K562 (cell line): Measurements from ENCODE around the gene CT45A5. TPM values are rescaled to one million over a fixed set of nuclear protein-coding genes. Genes with fewer than 3 reads are reported as not detected.

Experiments used
- BMI1 ChIP-seq: fragments of 150-350 bp; IDR thresholded peaks from 2 replicates; pipeline ENCODE4 v1.6.1; 2014; ENCODE audit warnings: low read length
- KDM1A ChIP-seq, 2 experiments: fragments of 450-650 bp; IDR thresholded peaks; 2 replicates each; pipeline ENCODE4 v1.6.1; 2016; ENCODE audit warnings: mild to moderate bottlenecking in 2 of 2
- RBM22 ChIP-seq: fragments of 200-400 bp; formaldehyde crosslinking; IDR thresholded peaks from 2 replicates; pipeline ENCODE4 v1.6.1; 2018; ENCODE audit warnings: low read length, low read depth; ENCODE audit not compliant: poor library complexity, severe bottlenecking
- RCOR1 ChIP-seq, 2 experiments: IDR thresholded peaks; 2 replicates each; pipeline ENCODE4 v1.6.1; 2012; ENCODE audit warnings: low read depth in 2 of 2, low read length in 2 of 2, borderline replicate concordance in 1 of 2, improper control_type of control experiment in 1 of 2
- SNIP1 ChIP-seq: fragments of 450-650 bp; IDR thresholded peaks from 2 replicates; pipeline ENCODE4 v1.7.1; 2017; ENCODE audit warnings: low read depth, mild to moderate bottlenecking
- TAF9B ChIP-seq: fragments of 450-650 bp; IDR thresholded peaks from 2 replicates; pipeline ENCODE4 v1.6.1; 2018; ENCODE audit warnings: mild to moderate bottlenecking; ENCODE audit not compliant: partially characterized antibody
- TBP ChIP-seq: optimal IDR thresholded peaks from 2 replicates; pipeline ENCODE3; 2011; ENCODE audit warnings: low read depth, low read length, improper control_type of control experiment
- YY1 ChIP-seq, 3 experiments: IDR thresholded peaks; 2 replicates each; pipeline ENCODE4 v1.6.1; 2011; ENCODE audit warnings: low read length in 2 of 3, mild to moderate bottlenecking in 2 of 3, moderate library complexity in 2 of 3, borderline replicate concordance in 1 of 3, control low read depth in 1 of 3, low read depth in 1 of 3; ENCODE audit not compliant: insufficient read depth in 3 of 3, insufficient replicate concordance in 2 of 3, control insufficient read depth in 1 of 3, insufficient read length in 1 of 3; ENCODE audit errors: extremely low read depth in 1 of 3
- ZKSCAN1 ChIP-seq: fragments of 150-350 bp; IDR thresholded peaks from 2 replicates; pipeline ENCODE4 v1.6.1; 2016; ENCODE audit warnings: low read depth, low read length
- ZNF551 ChIP-seq: fragments of 250-450 bp; sonication (Bioruptor Pico); IDR thresholded peaks from 2 replicates; pipeline ENCODE4 v1.5.0; 2021; ENCODE audit warnings: mild to moderate bottlenecking, moderate library complexity
- ZNF77 ChIP-seq: fragments of 250-450 bp; sonication (Bioruptor Pico); IDR thresholded peaks from 2 replicates; pipeline ENCODE4 v1.5.0; 2020
- polyA plus RNA-seq, 8 experiments: library from polyadenylated mRNA; depleted of rRNA in 4 of 8; stranded (reverse) in 5 of 8; unstranded in 3 of 8; fragments of >200 nt; fragmentation: Nextera tagmentation in 2 of 8; fragmentation: Illumina TruSeq in 1 of 8; extraction: Ambion mirVana in 2 of 8; extraction: Trizol in 1 of 8; gene quantifications; 2 replicates each; pipeline versions ENCODE4 v1.2.1 to v1.2.3, GENCODE V29; 2011 to 2014; ENCODE audit warnings: inconsistent platforms in 1 of 8, missing spikeins in 1 of 8
- total RNA-seq, 7 experiments: library from RNA; depleted of rRNA in 6 of 7; stranded (reverse); fragments of >200 nt in 6 of 7; fragmentation: Illumina TruSeq in 2 of 7; extraction: Trizol in 2 of 7; gene quantifications; 2 replicates each; pipeline versions ENCODE4 v1.2.1 to v1.2.3, GENCODE V29; 2011 to 2021; ENCODE audit warnings: low replicate concordance in 1 of 7
- TF ChIP-seq, protein P1 (sequence below): fragments of 450-650 bp; IDR thresholded peaks from 2 replicates; pipeline ENCODE4 v1.7.1; 2018; ENCODE audit warnings: mild to moderate bottlenecking, low read depth; ENCODE audit not compliant: partially characterized antibody
- TF ChIP-seq, protein P2 (sequence below): sonication (generic); formaldehyde crosslinking; IDR thresholded peaks from 2 replicates; pipeline ENCODE4 v1.8.0; 2022; ENCODE audit warnings: missing genetic modification reagents, mild to moderate bottlenecking, moderate library complexity, borderline replicate concordance
- TF ChIP-seq, protein P3 (sequence below), 2 experiments: fragments of 450-650 bp; formaldehyde crosslinking in 1 of 2; IDR thresholded peaks; 2 replicates each; pipeline versions ENCODE4 v1.4.0 to v1.6.1; 2014 to 2020; ENCODE audit warnings: mild to moderate bottlenecking in 2 of 2, borderline replicate concordance in 1 of 2, low read depth in 1 of 2

CT45A5 gene
- total and polyA plus RNA-seq, 9 of the 15 experiments (the other 6 are each of a cell fraction or from before 2014, with no cell fraction given), result 3.9 to 9.4 (median 5.2) TPM

DNA sequence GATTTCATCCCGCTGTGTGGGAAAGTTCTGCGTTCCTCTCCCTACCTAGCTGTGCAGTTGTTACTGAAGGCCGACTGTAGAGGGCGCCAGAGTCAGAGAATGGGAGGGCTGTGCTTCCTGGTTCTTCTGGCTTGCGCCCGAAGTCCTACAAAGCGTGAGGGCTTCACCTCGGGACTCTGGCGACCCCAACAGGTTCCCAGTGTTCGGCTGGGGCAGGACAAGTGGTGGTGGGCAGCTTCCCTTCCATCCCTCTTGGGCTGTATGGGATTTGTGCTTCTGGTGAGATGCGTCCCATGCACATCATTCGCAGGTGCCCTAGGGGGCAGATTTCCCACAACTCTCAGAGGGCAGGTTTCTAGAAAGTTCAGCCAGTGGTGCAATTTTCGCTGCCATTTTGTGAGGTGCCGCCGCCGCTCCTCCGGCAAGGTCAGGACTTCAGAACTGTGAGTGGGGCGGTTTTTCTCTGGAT, 44.6 kb downstream of the CT45A5 start (continued):
- TF ChIP-seq YY1 (IDR thresholded peaks at IDR 0.05; ENCODE audit: borderline replicate concordance in 1 of 3, control insufficient read depth in 1 of 3, extremely low read depth in 1 of 3, insufficient read depth in 3 of 3, insufficient read length in 1 of 3, insufficient replicate concordance in 2 of 3, low read depth in 1 of 3, low read length in 2 of 3) (peak in 2 of 3 experiments; percentile 46 to 83), ZNF551 (CRISPR knock-in tag) (no peak), RCOR1 (IDR thresholded peaks at IDR 0.05; ENCODE audit: borderline replicate concordance in 1 of 2, low read depth in 2 of 2, low read length in 2 of 2) (0 out of 4 replicates have a peak, but pooled peaks of 1 of the 2 experiments have one; percentile 38), SNIP1 (no peak), RBM22 (no peak), ZKSCAN1 (no peak), TBP (no peak), KDM1A (IDR thresholded peaks at IDR 0.05) (0 out of 4 replicates have a peak, but pooled peaks of 1 of the 2 experiments have one; percentile 26), TAF9B (no peak), BMI1 (no peak), ZNF77 (CRISPR knock-in tag) (no peak)
- TF ChIP-seq, protein P1, sequence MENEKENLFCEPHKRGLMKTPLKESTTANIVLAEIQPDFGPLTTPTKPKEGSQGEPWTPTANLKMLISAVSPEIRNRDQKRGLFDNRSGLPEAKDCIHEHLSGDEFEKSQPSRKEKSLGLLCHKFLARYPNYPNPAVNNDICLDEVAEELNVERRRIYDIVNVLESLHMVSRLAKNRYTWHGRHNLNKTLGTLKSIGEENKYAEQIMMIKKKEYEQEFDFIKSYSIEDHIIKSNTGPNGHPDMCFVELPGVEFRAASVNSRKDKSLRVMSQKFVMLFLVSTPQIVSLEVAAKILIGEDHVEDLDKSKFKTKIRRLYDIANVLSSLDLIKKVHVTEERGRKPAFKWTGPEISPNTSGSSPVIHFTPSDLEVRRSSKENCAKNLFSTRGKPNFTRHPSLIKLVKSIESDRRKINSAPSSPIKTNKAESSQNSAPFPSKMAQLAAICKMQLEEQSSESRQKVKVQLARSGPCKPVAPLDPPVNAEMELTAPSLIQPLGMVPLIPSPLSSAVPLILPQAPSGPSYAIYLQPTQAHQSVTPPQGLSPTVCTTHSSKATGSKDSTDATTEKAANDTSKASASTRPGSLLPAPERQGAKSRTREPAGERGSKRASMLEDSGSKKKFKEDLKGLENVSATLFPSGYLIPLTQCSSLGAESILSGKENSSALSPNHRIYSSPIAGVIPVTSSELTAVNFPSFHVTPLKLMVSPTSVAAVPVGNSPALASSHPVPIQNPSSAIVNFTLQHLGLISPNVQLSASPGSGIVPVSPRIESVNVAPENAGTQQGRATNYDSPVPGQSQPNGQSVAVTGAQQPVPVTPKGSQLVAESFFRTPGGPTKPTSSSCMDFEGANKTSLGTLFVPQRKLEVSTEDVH, result no peak
- TF ChIP-seq, protein P2, sequence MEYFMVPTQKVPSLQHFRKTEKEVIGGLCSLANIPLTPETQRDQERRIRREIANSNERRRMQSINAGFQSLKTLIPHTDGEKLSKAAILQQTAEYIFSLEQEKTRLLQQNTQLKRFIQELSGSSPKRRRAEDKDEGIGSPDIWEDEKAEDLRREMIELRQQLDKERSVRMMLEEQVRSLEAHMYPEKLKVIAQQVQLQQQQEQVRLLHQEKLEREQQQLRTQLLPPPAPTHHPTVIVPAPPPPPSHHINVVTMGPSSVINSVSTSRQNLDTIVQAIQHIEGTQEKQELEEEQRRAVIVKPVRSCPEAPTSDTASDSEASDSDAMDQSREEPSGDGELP, result peak; percentile 29; the same call in 1 of the 2 replicates
- TF ChIP-seq, protein P3, sequence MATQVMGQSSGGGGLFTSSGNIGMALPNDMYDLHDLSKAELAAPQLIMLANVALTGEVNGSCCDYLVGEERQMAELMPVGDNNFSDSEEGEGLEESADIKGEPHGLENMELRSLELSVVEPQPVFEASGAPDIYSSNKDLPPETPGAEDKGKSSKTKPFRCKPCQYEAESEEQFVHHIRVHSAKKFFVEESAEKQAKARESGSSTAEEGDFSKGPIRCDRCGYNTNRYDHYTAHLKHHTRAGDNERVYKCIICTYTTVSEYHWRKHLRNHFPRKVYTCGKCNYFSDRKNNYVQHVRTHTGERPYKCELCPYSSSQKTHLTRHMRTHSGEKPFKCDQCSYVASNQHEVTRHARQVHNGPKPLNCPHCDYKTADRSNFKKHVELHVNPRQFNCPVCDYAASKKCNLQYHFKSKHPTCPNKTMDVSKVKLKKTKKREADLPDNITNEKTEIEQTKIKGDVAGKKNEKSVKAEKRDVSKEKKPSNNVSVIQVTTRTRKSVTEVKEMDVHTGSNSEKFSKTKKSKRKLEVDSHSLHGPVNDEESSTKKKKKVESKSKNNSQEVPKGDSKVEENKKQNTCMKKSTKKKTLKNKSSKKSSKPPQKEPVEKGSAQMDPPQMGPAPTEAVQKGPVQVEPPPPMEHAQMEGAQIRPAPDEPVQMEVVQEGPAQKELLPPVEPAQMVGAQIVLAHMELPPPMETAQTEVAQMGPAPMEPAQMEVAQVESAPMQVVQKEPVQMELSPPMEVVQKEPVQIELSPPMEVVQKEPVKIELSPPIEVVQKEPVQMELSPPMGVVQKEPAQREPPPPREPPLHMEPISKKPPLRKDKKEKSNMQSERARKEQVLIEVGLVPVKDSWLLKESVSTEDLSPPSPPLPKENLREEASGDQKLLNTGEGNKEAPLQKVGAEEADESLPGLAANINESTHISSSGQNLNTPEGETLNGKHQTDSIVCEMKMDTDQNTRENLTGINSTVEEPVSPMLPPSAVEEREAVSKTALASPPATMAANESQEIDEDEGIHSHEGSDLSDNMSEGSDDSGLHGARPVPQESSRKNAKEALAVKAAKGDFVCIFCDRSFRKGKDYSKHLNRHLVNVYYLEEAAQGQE (IDR thresholded peaks at IDR 0.05; ENCODE audit: borderline replicate concordance), result peak; percentile 67; the same call in 1 of the 2 replicates
- TF ChIP-seq, protein P3 (CRISPR knock-in tag; IDR thresholded peaks at IDR 0.05; ENCODE audit: low read depth), result no peak
